GM19025 (cell line): Measurements from ENCODE around the gene HOXD1.

Experiments
- ATAC-seq: cut with Tn5 transposase; IDR thresholded peaks from one replicate; pipeline ENCODE4 v1.9.1; 2021; ENCODE audit warnings: mild to moderate bottlenecking, low read depth, moderate library complexity; ENCODE audit not compliant: unreplicated experiment

The HOXD1 gene

GRCh38 chr2:176152350-176153181 is 35.9 kb upstream of the HOXD1 start:
- ATAC-seq, result no peak

GRCh38 chr2:176154576-176155252 is 33.8 kb upstream of the HOXD1 start:
- no peak for ATAC-seq

- ATAC-seq, result no peak
Measured at GRCh38 chr2:176155356-176156044, 33.0 kb upstream of the HOXD1 start.

- ATAC-seq, result no peak
Measured at GRCh38 chr2:176156301-176156806, 32.1 kb upstream of the HOXD1 start.

- ATAC-seq, result no peak
Measured at GRCh38 chr2:176156807-176157498, 31.5 kb upstream of the HOXD1 start, which contains the start of gene HOXD3. HOXD3 (plus strand) TSS chr2:176157307; CDS start chr2:176169115, 11,808 bp downstream.

- ATAC-seq, result no peak
Measured at GRCh38 chr2:176157499-176158185, 30.8 kb upstream of the HOXD1 start.

GRCh38 chr2:176158186-176158591 is 30.3 kb upstream of the HOXD1 start:
- no peak for ATAC-seq

- ATAC-seq, result no peak
Measured at GRCh38 chr2:176158855-176159662, 29.4 kb upstream of the HOXD1 start.

- ATAC-seq, result no peak
Measured at GRCh38 chr2:176159663-176160250, 28.7 kb upstream of the HOXD1 start.

GRCh38 chr2:176160251-176160985 is 28.1 kb upstream of the HOXD1 start:
- ATAC-seq, result no peak

- no peak for ATAC-seq
Measured at GRCh38 chr2:176160986-176161824, 27.3 kb upstream of the HOXD1 start.

- ATAC-seq, result no peak
Measured at GRCh38 chr2:176161825-176162626, 26.4 kb upstream of the HOXD1 start.

- no peak for ATAC-seq
Measured at GRCh38 chr2:176162911-176163671, 25.4 kb upstream of the HOXD1 start.

GRCh38 chr2:176163672-176164056 is 24.8 kb upstream of the HOXD1 start:
- ATAC-seq, result no peak

- no peak for ATAC-seq
Measured at GRCh38 chr2:176164201-176164600, 24.3 kb upstream of the HOXD1 start.
